Measurements from ENCODE around the gene ARNT2.

ARNT2 gene

DNA sequence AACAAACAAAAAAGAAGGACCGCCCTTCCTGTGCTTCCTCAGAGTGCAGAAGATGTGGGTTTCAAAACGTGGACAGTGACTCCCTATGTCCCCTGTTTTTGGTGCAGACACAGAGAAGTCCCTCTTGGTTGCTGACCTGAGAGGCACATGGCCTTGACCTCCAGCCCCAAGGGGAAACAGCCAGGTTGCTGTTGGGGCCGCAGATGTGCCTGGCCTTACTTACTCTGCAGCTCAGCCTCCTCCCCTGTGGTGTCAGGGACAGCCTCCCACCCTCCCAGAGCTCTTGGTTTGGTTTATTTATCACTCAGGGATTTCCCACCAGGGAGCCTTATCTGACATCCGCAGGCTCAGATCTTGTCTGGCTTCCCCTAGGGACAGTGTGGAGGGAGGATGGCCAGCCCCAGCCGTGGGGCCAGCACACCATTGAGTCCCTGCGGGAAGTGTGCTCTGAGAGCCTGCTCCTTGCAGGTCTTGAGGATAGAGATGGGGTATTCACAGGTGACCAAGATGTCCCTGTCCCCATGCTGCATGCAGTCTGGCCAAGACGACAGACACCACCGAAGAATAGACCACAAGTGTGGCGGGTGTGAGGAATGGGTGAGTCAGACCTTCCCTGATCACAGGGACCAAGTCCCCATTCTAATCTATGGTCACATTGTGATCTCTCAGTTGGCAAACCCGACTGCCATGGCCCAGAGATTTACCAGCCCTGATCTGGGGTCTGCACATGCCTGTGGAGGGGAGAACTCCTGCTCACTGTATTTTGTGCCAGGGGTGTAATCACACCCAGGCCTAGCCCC, 156.6 kb downstream of the ARNT2 start:
- Histone ChIP-seq H3K27me3 (ENCODE audit: insufficient read depth, low read length, poor library complexity) (no peaks in the 10 kb centered on the region), H3K27ac (ENCODE audit: low read depth, low read length) (no peak overlapping the region), H2BK5ac (ENCODE audit: low read length) (no peak overlapping the region), H3K23ac (ENCODE audit: low read length) (peak overlapping the region; percentile 45), H4K5ac (ENCODE audit: low read length) (no peak overlapping the region), H3K4ac (ENCODE audit: low read depth, low read length) (no peak overlapping the region), H4K8ac (ENCODE audit: low read depth, low read length) (no peak overlapping the region), H3K56ac (ENCODE audit: low read length) (no peak overlapping the region), H3K18ac (ENCODE audit: low read length) (no peak overlapping the region), H3K36me3 (ENCODE audit: control insufficient read depth, insufficient read depth, low read length) (no peaks in the 10 kb centered on the region), H3K9ac (ENCODE audit: low read length) (no peak overlapping the region), H2BK120ac (ENCODE audit: low read depth, low read length) (no peak overlapping the region), H2AK5ac (ENCODE audit: low read length) (no peak overlapping the region), H2BK15ac (replicated peaks; ENCODE audit: low read depth) (no peak overlapping the region), H3K4me1 (ENCODE audit: control insufficient read depth, low read depth, low read length) (peaks cover 3% of the 10 kb centered on the region), H3K4me2 (ENCODE audit: low read length) (no peak overlapping the region), H3K79me2 (ENCODE audit: control insufficient read depth, insufficient read depth, low read length) (no peaks in the 10 kb centered on the region), H3K4me3 (ENCODE audit: low read length) (no peak overlapping the region), H3K79me1 (ENCODE audit: low read length) (no peaks in the 10 kb centered on the region)
- WGBS (ENCODE audit: extremely low coverage, insufficient coverage, low lambda C conversion rate), result no CpG with 5 or more reads among the region's 10 CpGs
- DNase-seq, result peak; percentile 60

- no CpG with 5 or more reads among the region's 1 CpG for WGBS (ENCODE audit: extremely low coverage, insufficient coverage, low lambda C conversion rate)
- Histone ChIP-seq H2BK120ac (ENCODE audit: low read depth, low read length) (no peak overlapping the region), H2BK15ac (replicated peaks; ENCODE audit: low read depth) (no peak overlapping the region), H3K4me3 (ENCODE audit: low read length) (no peak overlapping the region), H2BK5ac (ENCODE audit: low read length) (no peak overlapping the region), H2AK5ac (ENCODE audit: low read length) (no peak overlapping the region), H3K79me1 (ENCODE audit: low read length) (no peaks in the 10 kb centered on the region), H3K79me2 (ENCODE audit: control insufficient read depth, insufficient read depth, low read length) (no peaks in the 10 kb centered on the region), H3K4me2 (ENCODE audit: low read length) (no peak overlapping the region), H3K9ac (ENCODE audit: low read length) (no peak overlapping the region), H3K36me3 (ENCODE audit: control insufficient read depth, insufficient read depth, low read length) (no peaks in the 10 kb centered on the region), H3K23ac (ENCODE audit: low read length) (no peak overlapping the region), H3K4ac (ENCODE audit: low read depth, low read length) (no peak overlapping the region), H3K4me1 (ENCODE audit: control insufficient read depth, low read depth, low read length) (peaks cover 3% of the 10 kb centered on the region), H3K56ac (ENCODE audit: low read length) (no peak overlapping the region), H3K27ac (ENCODE audit: low read depth, low read length) (no peak overlapping the region), H3K18ac (ENCODE audit: low read length) (no peak overlapping the region), H3K27me3 (ENCODE audit: insufficient read depth, low read length, poor library complexity) (no peaks in the 10 kb centered on the region), H4K8ac (ENCODE audit: low read depth, low read length) (no peak overlapping the region), H4K5ac (ENCODE audit: low read length) (no peak overlapping the region)
- no peak for DNase-seq
Measured at GRCh38 chr15:80561500-80561899, 157.3 kb downstream of the ARNT2 start.

DNA sequence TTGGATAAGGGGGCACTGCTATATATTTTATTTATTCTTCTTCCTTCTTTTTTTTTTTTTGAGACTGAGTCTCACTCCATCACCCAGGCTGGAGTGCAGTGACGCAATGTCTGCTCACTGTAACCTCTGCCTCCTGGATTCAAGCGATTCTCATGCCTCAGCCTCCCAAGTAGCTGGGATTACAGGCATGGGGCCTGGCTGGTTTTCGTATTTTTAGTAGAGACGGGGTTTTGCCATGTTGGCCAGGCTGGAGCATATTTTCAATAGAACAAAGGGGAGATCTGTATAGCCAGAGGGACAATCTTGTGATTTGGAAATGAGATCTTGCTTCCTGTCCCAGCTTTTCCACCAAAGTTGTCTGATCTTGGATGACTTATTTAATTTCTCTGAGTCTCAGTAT, 157.9 kb downstream of the ARNT2 start:
- no peak overlapping the region for H2BK15ac ChIP-seq (replicated peaks; ENCODE audit: low read depth)
- peaks cover 3% of the 10 kb centered on the region for H3K4me1 ChIP-seq (ENCODE audit: control insufficient read depth, low read depth, low read length)
- H3K4ac ChIP-seq (ENCODE audit: low read depth, low read length), result no peak overlapping the region
- no peak overlapping the region for H3K4me3 ChIP-seq (ENCODE audit: low read length)
- H4K5ac ChIP-seq (ENCODE audit: low read length), result no peak overlapping the region
- no peak overlapping the region for H4K8ac ChIP-seq (ENCODE audit: low read depth, low read length)
- no peaks in the 10 kb centered on the region for H3K79me2 ChIP-seq (ENCODE audit: control insufficient read depth, insufficient read depth, low read length)
- no peaks in the 10 kb centered on the region for H3K27me3 ChIP-seq (ENCODE audit: insufficient read depth, low read length, poor library complexity)
- no peak overlapping the region for H3K27ac ChIP-seq (ENCODE audit: low read depth, low read length)
- H2AK5ac ChIP-seq (ENCODE audit: low read length), result no peak overlapping the region
- H3K4me2 ChIP-seq (ENCODE audit: low read length), result no peak overlapping the region
- H2BK120ac ChIP-seq (ENCODE audit: low read depth, low read length), result no peak overlapping the region
- no CpG with 5 or more reads among the region's 4 CpGs for WGBS (ENCODE audit: extremely low coverage, insufficient coverage, low lambda C conversion rate)
- H3K79me1 ChIP-seq (ENCODE audit: low read length), result no peaks in the 10 kb centered on the region
- H3K9ac ChIP-seq (ENCODE audit: low read length), result no peak overlapping the region
- no peaks in the 10 kb centered on the region for H3K36me3 ChIP-seq (ENCODE audit: control insufficient read depth, insufficient read depth, low read length)
- no peak overlapping the region for H2BK5ac ChIP-seq (ENCODE audit: low read length)
- H3K23ac ChIP-seq (ENCODE audit: low read length), result no peak overlapping the region
- DNase-seq, result no peak
- no peak overlapping the region for H3K18ac ChIP-seq (ENCODE audit: low read length)
- H3K56ac ChIP-seq (ENCODE audit: low read length), result no peak overlapping the region

DNA sequence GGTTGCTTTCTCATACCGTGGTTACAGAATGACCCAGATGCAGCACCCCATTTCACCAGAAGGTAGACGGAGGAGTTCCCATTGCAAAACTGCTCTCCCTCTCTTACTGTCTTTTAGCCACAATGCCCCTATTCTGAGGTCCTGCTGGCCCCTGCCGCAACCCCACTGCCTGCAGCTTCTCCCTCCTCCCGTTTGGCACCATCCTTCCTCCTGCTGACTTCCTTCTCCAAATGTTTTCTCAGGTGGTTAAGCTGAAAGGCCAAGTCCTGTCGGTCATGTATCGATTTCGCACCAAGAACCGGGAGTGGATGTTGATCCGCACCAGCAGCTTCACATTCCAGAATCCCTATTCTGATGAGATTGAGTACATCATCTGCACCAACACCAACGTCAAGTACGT, 158.7 kb downstream of the ARNT2 start:
- H3K18ac ChIP-seq (ENCODE audit: low read length), result no peak overlapping the region
- no peak overlapping the region for H3K4ac ChIP-seq (ENCODE audit: low read depth, low read length)
- no peak overlapping the region for H4K5ac ChIP-seq (ENCODE audit: low read length)
- no peak overlapping the region for H3K4me2 ChIP-seq (ENCODE audit: low read length)
- H3K4me3 ChIP-seq (ENCODE audit: low read length), result no peak overlapping the region
- H2AK5ac ChIP-seq (ENCODE audit: low read length), result no peak overlapping the region
- no peak overlapping the region for H3K23ac ChIP-seq (ENCODE audit: low read length)
- H3K27me3 ChIP-seq (ENCODE audit: insufficient read depth, low read length, poor library complexity), result no peaks in the 10 kb centered on the region
- WGBS (ENCODE audit: extremely low coverage, insufficient coverage, low lambda C conversion rate), result no CpG with 5 or more reads among the region's 11 CpGs
- no peak overlapping the region for H2BK5ac ChIP-seq (ENCODE audit: low read length)
- no peak overlapping the region for H2BK120ac ChIP-seq (ENCODE audit: low read depth, low read length)
- H3K27ac ChIP-seq (ENCODE audit: low read depth, low read length), result no peak overlapping the region
- DNase-seq, result no peak
- no peak overlapping the region for H4K8ac ChIP-seq (ENCODE audit: low read depth, low read length)
- no peak overlapping the region for H3K56ac ChIP-seq (ENCODE audit: low read length)
- H3K36me3 ChIP-seq (ENCODE audit: control insufficient read depth, insufficient read depth, low read length), result no peaks in the 10 kb centered on the region
- H3K79me1 ChIP-seq (ENCODE audit: low read length), result no peaks in the 10 kb centered on the region
- no peak overlapping the region for H3K9ac ChIP-seq (ENCODE audit: low read length)
- peaks cover 3% of the 10 kb centered on the region for H3K4me1 ChIP-seq (ENCODE audit: control insufficient read depth, low read depth, low read length)
- no peak overlapping the region for H2BK15ac ChIP-seq (replicated peaks; ENCODE audit: low read depth)
- no peaks in the 10 kb centered on the region for H3K79me2 ChIP-seq (ENCODE audit: control insufficient read depth, insufficient read depth, low read length)

DNA sequence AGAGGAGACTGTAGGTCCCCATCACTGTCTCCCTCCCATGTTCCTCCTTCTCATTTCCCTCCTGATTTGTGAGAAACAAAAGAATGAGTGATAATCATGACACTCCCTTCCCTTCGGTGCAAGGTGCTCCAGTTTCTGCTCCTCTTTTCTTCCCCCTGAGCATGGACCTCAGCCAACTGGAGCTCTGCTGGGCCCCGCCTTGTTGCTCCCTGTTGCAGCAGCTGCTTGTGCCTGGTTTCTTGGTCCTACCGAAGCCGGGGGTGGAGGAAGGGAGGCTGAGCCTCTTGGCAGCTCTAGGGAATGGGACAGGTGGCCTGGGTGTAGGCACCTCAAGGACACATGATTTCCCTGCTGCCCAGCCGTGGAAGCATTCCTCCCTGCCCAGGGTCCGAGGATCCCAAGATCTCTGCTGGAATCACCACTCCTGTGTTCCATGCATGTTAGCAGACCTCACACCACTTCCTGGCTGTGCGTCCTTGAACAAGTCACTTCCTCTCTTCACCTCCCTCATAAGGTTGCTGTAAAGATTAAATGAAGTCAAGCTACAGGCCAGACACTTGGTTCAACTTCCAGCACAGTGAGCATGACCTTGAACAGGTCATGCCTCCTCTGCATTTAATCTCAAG, 159.3 kb downstream of the ARNT2 start:
- no peak overlapping the region for H3K4me3 ChIP-seq (ENCODE audit: low read length)
- no peak overlapping the region for H3K9ac ChIP-seq (ENCODE audit: low read length)
- no peak overlapping the region for H3K4me2 ChIP-seq (ENCODE audit: low read length)
- H2BK120ac ChIP-seq (ENCODE audit: low read depth, low read length), result no peak overlapping the region
- no peak overlapping the region for H4K8ac ChIP-seq (ENCODE audit: low read depth, low read length)
- H3K4me1 ChIP-seq (ENCODE audit: control insufficient read depth, low read depth, low read length), result peaks cover 3% of the 10 kb centered on the region
- H3K79me1 ChIP-seq (ENCODE audit: low read length), result no peaks in the 10 kb centered on the region
- H2BK15ac ChIP-seq (replicated peaks; ENCODE audit: low read depth), result no peak overlapping the region
- no CpG with 5 or more reads among the region's 7 CpGs for WGBS (ENCODE audit: extremely low coverage, insufficient coverage, low lambda C conversion rate)
- H3K56ac ChIP-seq (ENCODE audit: low read length), result no peak overlapping the region
- no peak overlapping the region for H2AK5ac ChIP-seq (ENCODE audit: low read length)
- H3K23ac ChIP-seq (ENCODE audit: low read length), result no peak overlapping the region
- no peak for DNase-seq
- H3K36me3 ChIP-seq (ENCODE audit: control insufficient read depth, insufficient read depth, low read length), result no peaks in the 10 kb centered on the region
- no peak overlapping the region for H3K27ac ChIP-seq (ENCODE audit: low read depth, low read length)
- H3K4ac ChIP-seq (ENCODE audit: low read depth, low read length), result no peak overlapping the region
- H3K18ac ChIP-seq (ENCODE audit: low read length), result no peak overlapping the region
- H3K27me3 ChIP-seq (ENCODE audit: insufficient read depth, low read length, poor library complexity), result no peaks in the 10 kb centered on the region
- H3K79me2 ChIP-seq (ENCODE audit: control insufficient read depth, insufficient read depth, low read length), result no peaks in the 10 kb centered on the region
- H2BK5ac ChIP-seq (ENCODE audit: low read length), result no peak overlapping the region
- H4K5ac ChIP-seq (ENCODE audit: low read length), result no peak overlapping the region
